Measurements from ENCODE around the gene CACNA1I.

GRCh38 chr22:39683639-39684038 is 113.1 kb downstream of the CACNA1I start:
- TF ChIP-seq, protein P1, sequence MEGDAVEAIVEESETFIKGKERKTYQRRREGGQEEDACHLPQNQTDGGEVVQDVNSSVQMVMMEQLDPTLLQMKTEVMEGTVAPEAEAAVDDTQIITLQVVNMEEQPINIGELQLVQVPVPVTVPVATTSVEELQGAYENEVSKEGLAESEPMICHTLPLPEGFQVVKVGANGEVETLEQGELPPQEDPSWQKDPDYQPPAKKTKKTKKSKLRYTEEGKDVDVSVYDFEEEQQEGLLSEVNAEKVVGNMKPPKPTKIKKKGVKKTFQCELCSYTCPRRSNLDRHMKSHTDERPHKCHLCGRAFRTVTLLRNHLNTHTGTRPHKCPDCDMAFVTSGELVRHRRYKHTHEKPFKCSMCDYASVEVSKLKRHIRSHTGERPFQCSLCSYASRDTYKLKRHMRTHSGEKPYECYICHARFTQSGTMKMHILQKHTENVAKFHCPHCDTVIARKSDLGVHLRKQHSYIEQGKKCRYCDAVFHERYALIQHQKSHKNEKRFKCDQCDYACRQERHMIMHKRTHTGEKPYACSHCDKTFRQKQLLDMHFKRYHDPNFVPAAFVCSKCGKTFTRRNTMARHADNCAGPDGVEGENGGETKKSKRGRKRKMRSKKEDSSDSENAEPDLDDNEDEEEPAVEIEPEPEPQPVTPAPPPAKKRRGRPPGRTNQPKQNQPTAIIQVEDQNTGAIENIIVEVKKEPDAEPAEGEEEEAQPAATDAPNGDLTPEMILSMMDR (IDR thresholded peaks at IDR 0.05): no peak
- TF ChIP-seq POLR2A (IDR thresholded peaks at IDR 0.05): no peak
- TF ChIP-seq EP300 (IDR thresholded peaks at IDR 0.05): no peak
